Activated CD8-positive, alpha-beta memory T cell treated with anti-CD3 and anti-CD28 coated beads for 48 hours (primary cell): ENCODE results near the gene TPK1.
"Not testable (repeated sequence)": the region's sequence is repeated elsewhere in the genome, so short reads cannot be mapped to it uniquely, and the experiment has no call there.

ENCODE experiments used
- DNase-seq, 3 experiments: peaks; one replicate each; pipeline ENCODE4 v3.0.0-alpha.2; 2020; ENCODE audit warnings: low read depth in 2 of 3, low spot score in 2 of 3

TPK1 gene

GRCh38 chr7:144641389-144642044, 194.3 kb downstream of the TPK1 start:
- no peak for DNase-seq

GRCh38 chr7:144632724-144633123, 203.1 kb downstream of the TPK1 start:
- DNase-seq, result no peak

DNA sequence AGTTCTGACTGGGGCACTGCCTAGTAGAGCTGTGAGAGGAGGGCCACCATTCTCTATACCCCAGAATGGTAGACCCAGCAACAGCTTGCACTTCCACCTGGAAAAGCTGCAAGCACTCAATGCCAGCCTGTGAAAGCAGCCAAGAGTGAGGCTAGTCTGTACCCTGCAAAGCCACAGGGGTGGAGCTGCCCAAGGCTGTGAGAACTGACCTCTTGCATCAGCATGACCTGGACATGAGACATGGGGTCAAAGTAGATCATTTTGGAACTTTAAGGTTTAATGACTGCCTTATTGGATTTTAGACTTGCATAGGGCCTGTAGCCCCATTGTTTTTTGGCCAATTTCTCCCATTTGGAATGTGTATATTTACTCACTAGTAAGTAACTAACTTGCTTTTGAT, 206.3 kb downstream of the TPK1 start:
- no peak for DNase-seq

DNA sequence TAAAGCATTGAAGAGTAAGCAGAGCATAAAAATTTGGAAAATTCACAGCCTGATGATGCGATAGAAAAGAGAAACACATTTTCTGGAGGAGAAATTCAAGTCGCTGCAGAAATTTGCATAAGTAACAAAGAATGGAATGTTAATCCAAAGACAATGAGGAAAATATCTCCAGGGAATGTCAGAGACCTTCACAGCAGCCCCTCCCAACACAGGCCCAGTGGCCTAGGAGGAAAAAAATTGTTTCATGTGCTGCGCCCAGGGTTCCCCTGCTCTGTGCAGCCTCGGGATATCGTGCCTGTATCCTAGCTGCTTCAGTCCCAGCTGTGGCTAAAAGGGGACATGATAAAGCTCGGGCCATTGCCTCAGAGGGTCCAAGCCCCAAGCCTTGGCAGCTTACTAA, 206.8 kb downstream of the TPK1 start:
- DNase-seq, result no peak

GRCh38 chr7:144628176-144628575, 207.7 kb downstream of the TPK1 start:
- DNase-seq, result no peak

DNA sequence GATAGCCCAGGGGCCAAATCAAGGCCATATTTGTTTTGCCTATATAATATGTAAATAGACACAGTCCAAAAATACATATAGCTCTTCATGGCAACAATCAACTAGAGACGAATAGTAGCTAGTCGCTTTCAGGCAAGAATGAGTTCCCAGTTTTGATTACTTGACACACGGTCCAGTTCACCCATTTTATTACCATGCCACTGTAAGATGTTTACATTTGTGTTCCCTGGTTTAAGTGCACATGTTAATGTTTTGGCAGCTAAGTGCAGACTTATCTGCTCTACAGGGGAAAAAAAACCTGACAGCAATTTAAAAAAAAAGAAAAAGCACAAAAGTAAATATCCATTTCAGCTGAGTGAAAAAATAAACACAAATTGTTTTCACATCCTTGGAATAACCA, 213.1 kb downstream of the TPK1 start:
- no peak for DNase-seq

DNA sequence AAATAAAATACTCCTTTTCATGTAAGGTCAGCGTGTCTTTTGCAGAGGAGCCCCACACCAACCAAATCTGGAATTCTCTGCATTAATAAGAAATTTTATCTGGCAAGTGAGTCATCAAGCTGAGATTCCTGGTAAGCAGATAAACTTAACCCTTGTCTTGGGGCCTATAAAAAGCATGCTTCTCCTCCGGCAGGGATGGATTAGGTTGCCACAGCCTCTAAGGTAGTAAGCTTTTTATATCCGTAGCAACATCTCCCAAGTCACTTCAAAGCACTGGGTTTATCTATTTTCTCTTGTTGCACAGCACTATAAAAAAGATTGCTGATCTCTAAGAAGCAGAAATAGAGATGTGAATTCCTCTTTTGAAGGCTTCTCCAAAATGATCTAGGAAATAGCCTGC, 229.6 kb downstream of the TPK1 start:
- DNase-seq, result no peak

- DNase-seq, result no peak
Observed at GRCh38 chr7:144596953-144597352, 238.9 kb downstream of the TPK1 start.

DNA sequence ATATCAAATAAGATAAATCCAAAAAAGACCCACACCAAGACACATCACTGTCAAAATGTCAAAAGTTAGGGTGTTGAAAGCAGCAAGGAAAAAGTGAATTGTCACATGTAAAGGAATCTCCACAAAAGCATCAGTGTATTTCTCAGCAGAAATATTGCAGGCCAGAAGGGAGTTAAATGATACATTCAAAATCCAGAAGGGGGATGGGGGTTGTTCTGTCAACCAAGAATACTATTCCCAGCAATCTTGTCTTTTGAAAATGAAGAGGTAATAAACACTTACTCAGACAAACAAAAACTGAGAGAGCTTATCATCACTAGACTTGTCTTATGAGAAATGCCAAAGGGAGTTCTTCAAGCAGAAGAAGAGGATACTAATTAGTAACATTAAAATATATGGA, 241.3 kb downstream of the TPK1 start:
- no peak for DNase-seq

DNA sequence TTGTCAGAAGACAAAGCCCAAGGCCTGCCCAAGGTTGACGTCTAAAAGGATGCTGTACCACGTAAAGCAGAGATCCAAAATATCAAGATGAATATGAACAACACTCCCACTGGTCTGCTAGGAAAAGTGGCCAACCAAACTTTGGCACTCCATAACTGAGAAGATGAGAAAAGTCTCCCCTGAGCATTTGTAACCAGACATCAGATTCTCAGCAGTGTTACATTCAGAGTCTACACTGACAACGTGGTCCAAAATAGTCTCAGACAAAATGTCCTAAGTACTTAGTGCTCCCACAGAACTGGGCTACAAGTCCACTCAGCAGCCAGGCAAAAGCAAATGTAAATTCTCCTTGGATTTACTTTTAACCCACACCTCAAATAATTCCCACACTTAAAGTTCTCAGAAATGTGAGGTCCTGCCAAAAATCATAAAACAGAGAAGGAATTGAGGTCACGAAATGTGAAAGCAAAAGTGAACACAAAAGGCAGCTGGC, 247.2 kb downstream of the TPK1 start:
- DNase-seq, result no peak

DNA sequence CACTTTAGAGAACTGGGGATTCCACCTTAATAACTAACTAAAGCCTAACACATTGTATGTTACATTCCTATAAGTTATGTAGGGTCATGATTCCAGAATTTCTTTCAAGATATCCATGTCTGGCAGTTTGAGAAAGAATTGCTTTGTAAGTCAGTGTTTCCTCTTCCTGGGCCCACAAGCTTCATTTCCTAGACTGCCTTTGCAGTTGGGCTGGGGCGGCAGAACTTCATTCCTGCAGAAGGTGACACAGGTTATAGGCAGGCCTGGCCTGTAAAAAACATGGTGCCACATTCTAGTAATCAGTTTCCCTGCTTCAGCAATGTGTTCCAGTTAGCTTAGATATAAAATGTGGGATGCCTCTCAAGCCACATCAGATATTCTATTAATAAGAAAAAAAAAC, 248.2 kb downstream of the TPK1 start:
- DNase-seq, result no peak

DNA sequence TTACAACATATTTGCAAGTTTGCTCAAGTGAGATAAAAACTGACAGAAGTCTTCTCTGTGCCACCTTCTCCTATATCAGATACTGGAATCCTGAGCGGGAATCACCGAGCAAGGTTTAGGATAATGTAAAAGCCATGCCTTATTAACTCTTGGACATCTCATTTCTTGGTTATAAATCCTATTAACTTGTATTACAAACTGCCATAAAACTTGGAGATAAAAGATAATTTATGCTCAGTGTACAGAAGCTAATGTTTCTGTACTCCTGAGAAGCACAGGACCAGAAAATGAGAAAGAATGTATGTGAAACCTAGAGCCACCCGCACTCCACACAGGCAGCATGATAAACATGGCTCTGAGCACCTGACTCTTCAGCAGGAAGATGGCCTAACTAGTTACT, 251.1 kb downstream of the TPK1 start:
- DNase-seq, result no peak

GRCh38 chr7:144579687-144580086, 256.2 kb downstream of the TPK1 start:
- DNase-seq, result no peak

- DNase-seq, result no peak
Observed at GRCh38 chr7:144575456-144575855, 260.4 kb downstream of the TPK1 start.

- not testable (repeated sequence) for DNase-seq
Observed at GRCh38 chr7:144574753-144575152, 261.1 kb downstream of the TPK1 start.

DNA sequence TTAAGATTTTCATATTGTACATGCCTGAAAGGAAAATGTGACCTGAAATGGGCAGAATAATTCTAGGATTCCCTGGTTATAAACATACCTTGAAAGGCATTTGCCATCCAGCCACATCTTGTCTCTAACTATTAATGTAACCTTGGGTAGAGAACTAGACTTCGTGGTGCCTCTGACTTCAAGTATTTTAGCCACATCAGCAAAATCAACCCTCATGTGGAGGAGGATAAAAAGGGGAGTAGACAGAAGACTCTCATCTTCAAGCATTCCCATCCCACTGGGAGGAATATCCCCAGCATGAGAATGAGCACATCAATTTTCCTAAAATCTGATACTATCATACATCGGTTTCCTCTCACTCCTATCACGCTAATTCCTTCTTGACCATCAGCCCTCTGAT, 267.6 kb downstream of the TPK1 start:
- no peak for DNase-seq

- no peak for DNase-seq
Observed at GRCh38 chr7:144565586-144565985, 270.3 kb downstream of the TPK1 start.

- no peak for DNase-seq
Observed at GRCh38 chr7:144549861-144550260, 286.0 kb downstream of the TPK1 start.

GRCh38 chr7:144548556-144548955, 287.3 kb downstream of the TPK1 start:
- no peak for DNase-seq

- no peak for DNase-seq
Observed at GRCh38 chr7:144547888-144548287, 288.0 kb downstream of the TPK1 start.

DNA sequence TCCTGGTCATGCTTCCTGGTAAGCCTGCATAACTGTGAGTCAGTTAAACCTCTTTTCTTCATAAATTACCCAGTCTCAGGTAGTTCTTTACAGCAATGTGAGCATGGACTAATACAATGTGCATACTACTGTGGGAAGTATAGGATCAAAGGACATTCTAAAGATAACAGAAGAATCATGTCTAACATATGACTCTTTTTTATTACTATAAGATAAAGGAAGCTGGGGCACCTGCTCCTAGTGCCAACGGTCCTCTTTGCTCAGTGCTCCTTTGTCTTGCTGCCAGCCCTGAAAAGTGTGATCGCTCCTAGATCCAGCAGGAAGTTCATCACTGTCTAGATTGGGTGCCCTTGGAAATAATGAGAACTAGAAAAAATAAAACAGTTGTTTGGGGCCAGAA, 289.1 kb downstream of the TPK1 start:
- no peak for DNase-seq

DNA sequence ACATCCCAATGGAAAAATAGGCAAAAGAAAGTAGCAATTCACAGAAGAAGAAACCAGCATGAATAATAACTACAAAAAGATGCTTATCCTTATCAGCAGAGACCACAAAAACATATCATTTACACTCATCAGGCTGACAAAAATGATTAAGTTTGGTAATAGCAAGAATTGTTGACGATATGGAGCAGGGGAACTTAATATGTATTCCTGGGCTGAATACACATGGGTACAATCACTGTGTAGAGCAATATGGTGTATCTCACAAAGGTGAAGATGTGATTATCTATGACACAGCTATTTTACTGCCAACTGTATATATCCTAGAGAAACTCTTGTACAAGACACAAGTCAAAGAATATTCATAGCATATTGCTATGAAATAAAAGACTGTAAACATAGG, 290.5 kb downstream of the TPK1 start:
- no peak for DNase-seq

- no peak for DNase-seq
Observed at GRCh38 chr7:144534655-144535395, 301.0 kb downstream of the TPK1 start.
